ENCODE data around the gene ACOXL. TPM values are rescaled to one million over a fixed set of nuclear protein-coding genes. Genes with fewer than 3 reads are reported as not detected.

The ACOXL gene
- total and polyA plus RNA-seq, 2 of the 8 experiments (the other 6 are each of a cell fraction or from before 2014, with no cell fraction given), result 11.4 to 20.6 TPM

DNA sequence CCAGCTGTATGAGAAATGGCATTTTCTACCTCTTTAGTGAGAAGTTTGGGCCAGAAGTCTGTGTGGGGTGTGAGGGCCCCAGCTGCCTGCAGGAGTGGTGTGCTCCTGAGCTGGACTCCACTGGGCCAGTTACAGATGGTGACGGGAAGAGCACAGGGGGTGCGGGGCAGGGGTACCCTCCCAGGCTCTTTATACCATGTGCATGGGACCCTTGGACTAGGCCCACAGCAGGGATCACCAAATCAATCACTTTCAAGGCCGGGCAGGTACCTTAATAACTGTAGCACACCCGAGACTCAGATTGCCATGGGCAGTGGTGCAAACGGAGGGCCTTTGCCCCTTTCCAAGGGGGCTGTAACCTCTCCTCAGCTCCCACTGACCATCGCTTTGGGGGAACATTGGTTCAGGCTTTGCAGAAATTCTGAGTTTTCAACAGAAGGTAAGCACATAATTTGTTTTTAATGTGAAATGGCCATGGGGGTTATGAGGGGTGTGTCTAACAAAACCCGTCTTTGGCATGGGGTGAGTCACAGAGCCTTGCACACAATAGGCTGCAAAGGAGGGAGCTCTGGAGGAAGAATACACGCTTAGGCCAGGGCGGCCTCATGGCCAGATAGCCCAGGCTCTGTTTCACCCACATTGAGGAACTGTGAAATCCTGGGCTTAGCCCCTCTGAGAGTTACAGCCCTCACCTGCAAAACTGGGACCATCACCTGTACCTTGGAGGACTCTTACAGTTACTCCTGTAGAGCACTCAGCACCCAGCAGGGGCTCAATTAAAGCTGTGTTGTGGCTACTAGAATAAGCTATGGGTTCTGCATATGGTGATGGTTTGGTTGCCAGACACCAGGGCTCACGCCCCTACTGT, 247.3 kb downstream of the ACOXL start (continued):
- TF ChIP-seq JUND (IDR thresholded peaks at IDR 0.05; ENCODE audit: low read length), result no peak
